GM21381 (cell line): ENCODE results near the gene TMPRSS11E.
"Not testable (repeated sequence)": the region's sequence is repeated elsewhere in the genome, so short reads cannot be mapped to it uniquely, and the experiment has no call there.

ENCODE experiments used
- ATAC-seq: cut with Tn5 transposase; IDR thresholded peaks from one replicate; pipeline ENCODE4 v1.9.1; 2021; ENCODE audit warnings: mild to moderate bottlenecking, moderate library complexity; ENCODE audit not compliant: unreplicated experiment

The TMPRSS11E gene

DNA sequence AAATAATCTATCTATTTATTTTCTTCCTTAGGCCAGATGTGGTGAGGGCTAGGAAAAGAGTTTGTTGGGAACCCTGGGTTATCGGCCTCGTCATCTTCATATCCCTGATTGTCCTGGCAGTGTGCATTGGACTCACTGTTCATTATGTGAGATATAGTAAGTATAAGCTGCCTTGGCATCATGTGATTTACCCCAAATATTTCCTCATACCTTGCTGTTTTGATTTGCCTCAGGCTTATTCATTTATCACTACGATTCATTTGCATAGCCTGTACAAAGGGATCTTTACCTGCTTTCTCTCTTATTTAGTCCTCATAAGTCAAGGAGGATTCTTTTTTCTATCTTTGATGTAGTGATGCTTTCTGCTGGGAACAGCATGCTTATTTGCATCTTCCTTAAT lies 14.5 kb downstream of the TMPRSS11E start:
- ATAC-seq: no peak

- ATAC-seq: no peak
Observed at GRCh38 chr4:68462691-68463090, 15.4 kb downstream of the TMPRSS11E start.

GRCh38 chr4:68463796-68464195 lies 16.5 kb downstream of the TMPRSS11E start:
- no peak for ATAC-seq

GRCh38 chr4:68465058-68465457 lies 17.8 kb downstream of the TMPRSS11E start:
- no peak for ATAC-seq

- no peak for ATAC-seq
Observed at GRCh38 chr4:68466185-68466584, 18.9 kb downstream of the TMPRSS11E start.

DNA sequence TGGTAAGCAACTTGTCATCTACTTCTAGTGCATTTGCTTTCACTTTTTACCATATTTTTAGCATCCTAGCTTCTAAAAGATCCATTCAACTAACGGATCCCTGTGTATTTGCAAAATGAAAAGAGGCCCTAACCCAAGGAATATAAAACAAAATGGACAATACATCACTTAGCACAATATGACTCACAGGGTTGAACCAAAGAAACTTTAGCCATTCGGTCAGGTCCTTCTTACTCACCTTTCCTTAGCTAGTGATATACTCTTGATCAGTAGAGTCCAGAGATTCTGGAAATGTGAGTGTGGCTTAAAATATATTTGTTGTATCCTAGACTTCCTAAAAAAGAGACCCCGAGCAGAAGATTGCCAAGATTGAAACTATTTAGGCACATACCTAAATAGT lies 19.5 kb downstream of the TMPRSS11E start:
- ATAC-seq: no peak

DNA sequence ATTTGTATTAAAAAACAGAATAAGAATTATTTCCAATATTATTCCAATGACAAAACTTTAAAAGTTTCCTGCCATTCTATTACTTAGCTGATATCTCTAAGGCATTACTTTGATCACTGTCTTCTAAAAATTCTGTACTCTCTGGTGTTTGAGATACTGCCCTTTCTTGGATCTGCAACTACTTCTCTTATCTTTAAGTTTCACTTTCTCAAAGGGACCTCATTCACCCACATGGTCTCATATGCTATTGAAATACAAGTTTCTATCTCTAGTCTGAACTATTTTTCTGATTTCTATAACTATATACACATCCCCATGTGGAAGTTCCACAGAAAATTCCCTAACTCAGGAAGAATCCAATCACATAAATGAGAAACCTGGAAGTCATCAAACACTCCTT lies 22.2 kb downstream of the TMPRSS11E start:
- ATAC-seq: peak; percentile 68

GRCh38 chr4:68476191-68476590 lies 28.9 kb downstream of the TMPRSS11E start:
- ATAC-seq: no peak

DNA sequence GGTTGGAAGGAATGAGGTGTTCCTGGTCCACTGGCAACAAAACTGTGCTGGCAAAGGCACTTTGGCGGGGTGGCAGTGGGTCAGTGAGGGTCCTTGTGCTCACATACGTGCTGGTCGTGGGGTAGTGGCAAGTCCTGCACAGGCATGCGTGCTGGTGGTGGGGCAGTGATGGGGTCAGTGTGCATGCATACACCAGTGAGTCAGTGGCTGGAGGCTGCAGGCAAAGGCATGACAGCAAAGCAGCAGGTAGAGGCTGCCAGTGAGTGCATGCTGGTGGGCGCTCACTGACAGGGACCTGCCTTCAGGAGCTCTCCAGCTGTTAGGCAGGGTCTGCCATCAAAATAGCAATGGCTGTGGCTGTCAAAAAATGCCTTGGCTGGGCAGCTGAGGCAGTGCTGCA lies 42.1 kb downstream of the TMPRSS11E start:
- ATAC-seq: no peak

GRCh38 chr4:68490826-68491457 lies 43.7 kb downstream of the TMPRSS11E start:
- no peak for ATAC-seq

DNA sequence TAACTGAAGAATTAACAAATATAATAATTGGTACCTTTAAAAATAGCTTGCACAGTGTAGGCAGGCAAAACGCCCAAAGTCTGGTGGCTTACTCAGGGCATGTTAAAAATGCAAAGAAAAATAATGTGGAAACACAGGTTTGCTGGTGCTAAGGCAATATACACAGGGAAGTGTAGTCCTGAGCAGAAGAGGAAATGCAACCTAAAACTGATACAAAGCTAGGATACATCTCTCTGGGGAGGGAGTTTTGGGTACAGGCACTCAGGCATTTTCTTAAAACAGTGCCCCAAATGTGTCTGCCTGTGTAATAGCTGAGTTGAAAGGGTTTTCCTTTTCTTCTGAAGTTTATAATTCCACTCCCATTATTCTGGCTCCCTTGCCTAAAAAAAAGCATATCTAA lies 47.4 kb downstream of the TMPRSS11E start:
- no peak for ATAC-seq

DNA sequence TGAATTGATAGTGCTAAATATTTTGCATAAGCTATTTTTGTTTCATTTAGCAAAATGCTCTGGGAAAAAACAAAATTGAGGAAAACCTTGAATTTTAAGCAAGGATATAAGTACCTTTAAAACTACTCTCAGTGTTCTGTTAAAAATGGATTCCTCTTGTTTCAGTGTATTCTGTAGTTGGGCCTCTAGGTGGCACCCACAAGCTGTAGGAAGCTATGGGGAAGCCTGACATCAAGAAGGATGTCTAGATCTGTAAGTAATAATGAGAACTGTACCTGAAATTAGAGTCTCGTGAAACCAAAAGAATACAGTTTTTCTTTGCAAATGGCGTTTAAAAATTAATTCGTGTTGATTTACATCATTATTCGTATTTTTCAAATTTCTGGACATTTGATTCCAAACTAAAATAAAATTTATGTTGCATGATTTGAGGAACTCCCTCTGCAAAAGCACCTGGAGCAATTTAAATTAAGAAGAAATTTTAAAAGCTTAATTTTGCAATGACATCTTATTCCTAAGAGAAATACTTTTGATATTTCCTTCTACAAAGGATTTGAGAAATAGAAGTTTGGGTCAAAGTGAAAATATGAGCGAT lies 51.2 kb downstream of the TMPRSS11E start:
- peak; percentile 91 for ATAC-seq

GRCh38 chr4:68499021-68499420 lies 51.8 kb downstream of the TMPRSS11E start:
- no peak for ATAC-seq

- not testable (repeated sequence) for ATAC-seq
Observed at GRCh38 chr4:68503462-68503861, 56.2 kb downstream of the TMPRSS11E start.

GRCh38 chr4:68504836-68505235 lies 57.6 kb downstream of the TMPRSS11E start:
- ATAC-seq: not testable (repeated sequence)

GRCh38 chr4:68505452-68505851 lies 58.2 kb downstream of the TMPRSS11E start:
- ATAC-seq: peak; percentile 56

DNA sequence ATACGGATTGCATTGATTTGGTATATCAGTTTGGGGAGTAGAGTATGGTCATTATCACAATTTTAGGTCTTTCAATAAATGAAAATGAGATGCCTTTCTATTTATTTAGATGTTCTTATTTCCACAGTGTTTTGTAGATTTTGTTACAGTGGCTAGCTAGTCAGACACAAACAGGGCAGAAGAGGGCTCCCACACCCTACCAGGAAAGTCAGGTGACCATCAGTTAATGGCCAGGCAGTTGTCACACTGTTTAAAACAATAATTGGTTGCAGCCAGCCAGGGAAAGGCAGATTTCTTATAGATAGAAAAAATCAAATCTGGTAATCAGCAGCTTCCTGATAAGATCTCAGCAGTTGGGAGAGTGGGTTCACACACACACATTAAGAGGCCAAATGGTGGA lies 71.6 kb downstream of the TMPRSS11E start:
- ATAC-seq: no peak

GRCh38 chr4:68520985-68521384 lies 73.7 kb downstream of the TMPRSS11E start:
- no peak for ATAC-seq

DNA sequence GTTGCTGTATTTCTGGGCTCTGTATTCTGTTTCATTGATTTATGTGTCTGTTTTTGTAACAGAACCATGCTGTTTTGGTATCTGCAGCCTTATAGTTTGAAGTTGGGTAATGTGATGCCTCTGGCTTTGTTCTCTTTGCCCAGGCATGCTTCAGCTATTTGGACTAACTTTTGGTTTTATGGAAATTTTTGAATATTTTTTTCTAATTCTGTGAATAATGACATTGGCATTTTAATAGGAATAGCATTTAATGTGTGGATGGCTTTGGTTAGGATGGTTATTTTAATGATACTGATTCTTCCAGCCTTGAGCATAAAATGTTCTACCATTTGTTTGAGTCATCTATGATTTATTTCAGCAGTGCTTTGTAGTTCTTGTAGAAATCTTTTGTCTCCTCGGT lies 75.0 kb downstream of the TMPRSS11E start:
- not testable (repeated sequence) for ATAC-seq

DNA sequence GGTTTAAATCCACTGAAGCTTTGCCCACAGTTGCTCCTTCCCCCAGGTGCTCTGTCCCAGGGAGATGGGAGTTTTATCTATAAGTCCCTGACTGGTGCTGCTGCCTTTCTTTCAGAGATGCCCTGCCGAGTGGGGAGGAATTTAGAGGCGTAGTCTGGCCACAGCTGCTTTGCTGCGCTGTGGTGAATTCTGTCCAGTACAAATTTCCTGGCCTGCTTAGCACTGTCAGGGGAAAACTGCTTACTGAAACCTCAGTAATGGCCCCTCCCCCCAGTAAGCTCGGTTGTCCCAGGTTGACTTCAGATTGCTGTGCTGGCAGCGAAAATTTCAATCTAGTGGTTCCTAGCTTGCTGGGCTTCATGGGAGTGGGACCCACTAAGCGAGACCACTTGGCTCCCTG lies 88.7 kb downstream of the TMPRSS11E start:
- no peak for ATAC-seq

GRCh38 chr4:68536375-68536774 lies 89.1 kb downstream of the TMPRSS11E start:
- no peak for ATAC-seq

- not testable (repeated sequence) for ATAC-seq
Observed at GRCh38 chr4:68542742-68543141, 95.5 kb downstream of the TMPRSS11E start.
